HEK293 (cell line): ENCODE results near the gene RAD52.

Experiments used
- AEBP2 ChIP-seq: fragments of 450-650 bp; formaldehyde crosslinking; IDR thresholded peaks from 2 replicates; pipeline ENCODE4 v1.5.1; 2016; ENCODE audit warnings: missing biosample characterization, missing genetic modification characterization, borderline replicate concordance
- GLIS1 ChIP-seq: fragments of 450-650 bp; formaldehyde crosslinking; IDR thresholded peaks from 2 replicates; pipeline ENCODE4 v1.5.1; 2016; ENCODE audit warnings: missing biosample characterization, missing genetic modification characterization
- PRDM1 ChIP-seq: fragments of 450-650 bp; formaldehyde crosslinking; IDR thresholded peaks from 2 replicates; pipeline ENCODE4; 2016; ENCODE audit warnings: missing biosample characterization, missing genetic modification characterization
- SP2 ChIP-seq: fragments of 450-650 bp; formaldehyde crosslinking; IDR thresholded peaks from 2 replicates; pipeline ENCODE4 v1.5.1; 2016; ENCODE audit warnings: missing biosample characterization, missing genetic modification characterization
- ZEB2 ChIP-seq: fragments of 450-650 bp; formaldehyde crosslinking; IDR thresholded peaks from 2 replicates; pipeline ENCODE4 v1.5.1; 2016; ENCODE audit warnings: missing biosample characterization, missing genetic modification characterization
- ZNF114 ChIP-seq: fragments of 450-650 bp; formaldehyde crosslinking; IDR thresholded peaks from 2 replicates; pipeline ENCODE4 v1.5.0; 2017; ENCODE audit warnings: missing biosample characterization, missing genetic modification characterization
- ZNF148 ChIP-seq: fragments of 450-650 bp; formaldehyde crosslinking; IDR thresholded peaks from 2 replicates; pipeline ENCODE4 v1.5.0; 2017; ENCODE audit warnings: missing biosample characterization, missing genetic modification characterization, borderline replicate concordance
- ZNF221 ChIP-seq: fragments of 450-650 bp; formaldehyde crosslinking; IDR thresholded peaks from 2 replicates; pipeline ENCODE4 v1.5.1; 2017; ENCODE audit warnings: missing biosample characterization, missing genetic modification characterization, borderline replicate concordance
- ZNF341 ChIP-seq: fragments of 450-650 bp; formaldehyde crosslinking; IDR thresholded peaks from 2 replicates; pipeline ENCODE4; 2016; ENCODE audit warnings: low read depth, missing biosample characterization, missing genetic modification characterization
- ZNF394 ChIP-seq: fragments of 450-650 bp; formaldehyde crosslinking; IDR thresholded peaks from 2 replicates; pipeline ENCODE4 v1.5.1; 2016; ENCODE audit warnings: missing biosample characterization, missing genetic modification characterization, mild to moderate bottlenecking, moderate library complexity, borderline replicate concordance
- ZNF473 ChIP-seq: fragments of 450-650 bp; formaldehyde crosslinking; IDR thresholded peaks from 2 replicates; pipeline ENCODE4 v1.5.1; 2017; ENCODE audit warnings: missing biosample characterization, missing genetic modification characterization
- ZNF530 ChIP-seq: fragments of 450-650 bp; formaldehyde crosslinking; IDR thresholded peaks from 2 replicates; pipeline ENCODE4 v1.5.1; 2016; ENCODE audit warnings: low read depth, missing biosample characterization, missing genetic modification characterization
- ZNF548 ChIP-seq: fragments of 450-650 bp; formaldehyde crosslinking; IDR thresholded peaks from 2 replicates; pipeline ENCODE4 v1.5.1; 2016; ENCODE audit warnings: missing biosample characterization, missing genetic modification characterization
- ZNF561 ChIP-seq: fragments of 450-650 bp; IDR thresholded peaks from 2 replicates; pipeline ENCODE4 v1.5.1; 2018; ENCODE audit warnings: missing biosample characterization, missing genetic modification characterization, borderline replicate concordance
- ZNF707 ChIP-seq: fragments of 450-650 bp; formaldehyde crosslinking; IDR thresholded peaks from 2 replicates; pipeline ENCODE4 v1.5.1; 2016; ENCODE audit warnings: missing biosample characterization, missing genetic modification characterization
- ZNF776 ChIP-seq: fragments of 450-650 bp; formaldehyde crosslinking; IDR thresholded peaks from 2 replicates; pipeline ENCODE4 v1.5.0; 2017; ENCODE audit warnings: missing biosample characterization, missing genetic modification characterization, borderline replicate concordance
- ZNF777 ChIP-seq: fragments of 450-650 bp; formaldehyde crosslinking; IDR thresholded peaks from 2 replicates; pipeline ENCODE4 v1.5.1; 2017; ENCODE audit warnings: missing biosample characterization, missing genetic modification characterization, borderline replicate concordance
- ZSCAN18 ChIP-seq: fragments of 450-650 bp; formaldehyde crosslinking; IDR thresholded peaks from 2 replicates; pipeline ENCODE4 v1.5.1; 2016; ENCODE audit warnings: missing biosample characterization, missing genetic modification characterization
- TF ChIP-seq, protein P1 (sequence below): fragments of 450-650 bp; formaldehyde crosslinking; IDR thresholded peaks from 2 replicates; pipeline ENCODE4 v1.5.1; 2016; ENCODE audit warnings: missing biosample characterization, missing genetic modification characterization
- TF ChIP-seq, protein P2 (sequence below): fragments of 450-650 bp; formaldehyde crosslinking; IDR thresholded peaks from 2 replicates; pipeline ENCODE4 v1.5.1; 2017; ENCODE audit warnings: missing biosample characterization, mild to moderate bottlenecking, missing genetic modification characterization, moderate library complexity
- TF ChIP-seq, protein P3 (sequence below): fragments of 450-650 bp; formaldehyde crosslinking; IDR thresholded peaks from 2 replicates; pipeline ENCODE4 v1.5.1; 2017; ENCODE audit warnings: missing biosample characterization, missing genetic modification characterization
- TF ChIP-seq, protein P4 (sequence below): fragments of 450-650 bp; formaldehyde crosslinking; IDR thresholded peaks from 2 replicates; pipeline ENCODE4 v1.5.1; 2016; ENCODE audit warnings: missing biosample characterization, missing genetic modification characterization

RAD52 gene

DNA sequence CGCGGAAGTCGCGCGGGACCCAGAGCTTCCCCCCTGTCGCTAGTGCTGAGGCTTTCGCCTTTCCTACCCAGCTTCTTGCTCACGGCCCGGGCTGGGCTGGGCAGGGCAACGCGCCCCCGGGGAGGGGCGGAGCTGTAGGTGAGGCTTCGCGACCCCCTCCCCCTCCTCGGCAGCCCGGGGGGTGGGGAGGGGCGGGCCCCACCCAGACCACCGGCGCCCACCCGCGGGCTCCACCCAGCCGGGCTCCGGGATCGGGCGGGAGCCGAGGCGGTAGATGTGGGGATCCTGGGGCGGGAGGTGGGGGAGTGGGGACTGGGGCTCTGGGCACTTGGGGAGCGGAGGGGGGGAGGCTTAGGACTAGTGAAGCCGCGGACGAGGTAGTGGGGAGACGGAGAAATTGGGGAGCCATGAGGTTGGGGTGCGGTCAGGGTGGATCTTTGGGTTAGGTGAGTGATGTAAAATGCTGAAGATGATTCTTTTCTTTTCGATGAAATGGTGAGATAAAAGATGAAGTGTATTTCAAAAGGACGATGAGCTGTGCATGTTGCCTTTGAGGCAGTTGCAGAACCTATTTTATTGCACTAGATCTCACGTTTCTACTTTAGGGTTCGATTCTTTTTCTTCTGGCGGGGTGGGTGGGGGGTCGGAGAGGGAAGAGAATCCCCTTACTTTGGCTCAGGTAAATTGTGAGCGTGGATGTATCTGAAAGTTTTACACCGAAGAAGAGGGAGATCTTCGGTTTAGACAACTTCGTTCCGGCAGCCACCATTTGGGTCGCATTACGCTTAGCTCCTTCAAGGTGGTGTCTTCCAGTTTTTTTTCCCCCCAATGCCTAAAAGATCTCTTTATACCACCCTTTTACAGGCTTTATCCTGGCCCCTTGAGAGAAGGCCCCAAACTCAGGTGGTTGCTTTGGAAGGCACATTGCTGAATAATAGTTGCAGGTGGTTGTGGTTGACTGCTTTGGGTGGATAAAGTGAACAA, 42.1 kb upstream of the RAD52 start (continued):
- TF ChIP-seq AEBP2 (tag by site-specific recombination) (no peak), ZNF114 (tag by site-specific recombination) (no peak), ZSCAN18 (no peak), ZNF341 (peak; percentile 14; the same call in 1 of the 2 replicates), ZNF561 (tag by site-specific recombination) (no peak), ZNF707 (no peak), ZNF394 (tag by site-specific recombination) (no peak), ZNF148 (no peak), GLIS1 (tag by site-specific recombination) (peak; percentile 65), ZNF777 (tag by site-specific recombination) (no peak), ZNF473 (tag by site-specific recombination) (no peak), PRDM1 (tag by site-specific recombination) (0 out of 2 replicates have a peak, but pooled peaks have one; percentile 12), ZNF530 (tag by site-specific recombination) (no peak), ZNF776 (no peak), SP2 (peak; percentile 21), ZNF548 (no peak), ZNF221 (tag by site-specific recombination) (no peak), ZEB2 (tag by site-specific recombination) (peak; percentile 54; the same call in 1 of the 2 replicates)
- TF ChIP-seq, protein P1, sequence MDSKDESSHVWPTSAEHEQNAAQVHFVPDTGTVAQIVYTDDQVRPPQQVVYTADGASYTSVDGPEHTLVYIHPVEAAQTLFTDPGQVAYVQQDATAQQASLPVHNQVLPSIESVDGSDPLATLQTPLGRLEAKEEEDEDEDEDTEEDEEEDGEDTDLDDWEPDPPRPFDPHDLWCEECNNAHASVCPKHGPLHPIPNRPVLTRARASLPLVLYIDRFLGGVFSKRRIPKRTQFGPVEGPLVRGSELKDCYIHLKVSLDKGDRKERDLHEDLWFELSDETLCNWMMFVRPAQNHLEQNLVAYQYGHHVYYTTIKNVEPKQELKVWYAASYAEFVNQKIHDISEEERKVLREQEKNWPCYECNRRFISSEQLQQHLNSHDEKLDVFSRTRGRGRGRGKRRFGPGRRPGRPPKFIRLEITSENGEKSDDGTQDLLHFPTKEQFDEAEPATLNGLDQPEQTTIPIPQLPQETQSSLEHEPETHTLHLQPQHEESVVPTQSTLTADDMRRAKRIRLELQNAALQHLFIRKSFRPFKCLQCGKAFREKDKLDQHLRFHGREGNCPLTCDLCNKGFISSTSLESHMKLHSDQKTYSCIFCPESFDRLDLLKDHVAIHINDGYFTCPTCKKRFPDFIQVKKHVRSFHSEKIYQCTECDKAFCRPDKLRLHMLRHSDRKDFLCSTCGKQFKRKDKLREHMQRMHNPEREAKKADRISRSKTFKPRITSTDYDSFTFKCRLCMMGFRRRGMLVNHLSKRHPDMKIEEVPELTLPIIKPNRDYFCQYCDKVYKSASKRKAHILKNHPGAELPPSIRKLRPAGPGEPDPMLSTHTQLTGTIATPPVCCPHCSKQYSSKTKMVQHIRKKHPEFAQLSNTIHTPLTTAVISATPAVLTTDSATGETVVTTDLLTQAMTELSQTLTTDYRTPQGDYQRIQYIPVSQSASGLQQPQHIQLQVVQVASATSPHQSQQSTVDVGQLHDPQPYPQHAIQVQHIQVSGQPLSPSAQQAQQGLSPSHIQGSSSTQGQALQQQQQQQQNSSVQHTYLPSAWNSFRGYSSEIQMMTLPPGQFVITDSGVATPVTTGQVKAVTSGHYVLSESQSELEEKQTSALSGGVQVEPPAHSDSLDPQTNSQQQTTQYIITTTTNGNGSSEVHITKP (tag by site-specific recombination), result peak; percentile 86
- TF ChIP-seq, protein P2, sequence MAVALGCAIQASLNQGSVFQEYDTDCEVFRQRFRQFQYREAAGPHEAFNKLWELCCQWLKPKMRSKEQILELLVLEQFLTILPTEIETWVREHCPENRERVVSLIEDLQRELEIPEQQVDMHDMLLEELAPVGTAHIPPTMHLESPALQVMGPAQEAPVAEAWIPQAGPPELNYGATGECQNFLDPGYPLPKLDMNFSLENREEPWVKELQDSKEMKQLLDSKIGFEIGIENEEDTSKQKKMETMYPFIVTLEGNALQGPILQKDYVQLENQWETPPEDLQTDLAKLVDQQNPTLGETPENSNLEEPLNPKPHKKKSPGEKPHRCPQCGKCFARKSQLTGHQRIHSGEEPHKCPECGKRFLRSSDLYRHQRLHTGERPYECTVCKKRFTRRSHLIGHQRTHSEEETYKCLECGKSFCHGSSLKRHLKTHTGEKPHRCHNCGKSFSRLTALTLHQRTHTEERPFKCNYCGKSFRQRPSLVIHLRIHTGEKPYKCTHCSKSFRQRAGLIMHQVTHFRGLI (tag by site-specific recombination), result no peak
- TF ChIP-seq, protein P3, sequence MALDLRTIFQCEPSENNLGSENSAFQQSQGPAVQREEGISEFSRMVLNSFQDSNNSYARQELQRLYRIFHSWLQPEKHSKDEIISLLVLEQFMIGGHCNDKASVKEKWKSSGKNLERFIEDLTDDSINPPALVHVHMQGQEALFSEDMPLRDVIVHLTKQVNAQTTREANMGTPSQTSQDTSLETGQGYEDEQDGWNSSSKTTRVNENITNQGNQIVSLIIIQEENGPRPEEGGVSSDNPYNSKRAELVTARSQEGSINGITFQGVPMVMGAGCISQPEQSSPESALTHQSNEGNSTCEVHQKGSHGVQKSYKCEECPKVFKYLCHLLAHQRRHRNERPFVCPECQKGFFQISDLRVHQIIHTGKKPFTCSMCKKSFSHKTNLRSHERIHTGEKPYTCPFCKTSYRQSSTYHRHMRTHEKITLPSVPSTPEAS (tag by site-specific recombination), result no peak
- TF ChIP-seq, protein P4, sequence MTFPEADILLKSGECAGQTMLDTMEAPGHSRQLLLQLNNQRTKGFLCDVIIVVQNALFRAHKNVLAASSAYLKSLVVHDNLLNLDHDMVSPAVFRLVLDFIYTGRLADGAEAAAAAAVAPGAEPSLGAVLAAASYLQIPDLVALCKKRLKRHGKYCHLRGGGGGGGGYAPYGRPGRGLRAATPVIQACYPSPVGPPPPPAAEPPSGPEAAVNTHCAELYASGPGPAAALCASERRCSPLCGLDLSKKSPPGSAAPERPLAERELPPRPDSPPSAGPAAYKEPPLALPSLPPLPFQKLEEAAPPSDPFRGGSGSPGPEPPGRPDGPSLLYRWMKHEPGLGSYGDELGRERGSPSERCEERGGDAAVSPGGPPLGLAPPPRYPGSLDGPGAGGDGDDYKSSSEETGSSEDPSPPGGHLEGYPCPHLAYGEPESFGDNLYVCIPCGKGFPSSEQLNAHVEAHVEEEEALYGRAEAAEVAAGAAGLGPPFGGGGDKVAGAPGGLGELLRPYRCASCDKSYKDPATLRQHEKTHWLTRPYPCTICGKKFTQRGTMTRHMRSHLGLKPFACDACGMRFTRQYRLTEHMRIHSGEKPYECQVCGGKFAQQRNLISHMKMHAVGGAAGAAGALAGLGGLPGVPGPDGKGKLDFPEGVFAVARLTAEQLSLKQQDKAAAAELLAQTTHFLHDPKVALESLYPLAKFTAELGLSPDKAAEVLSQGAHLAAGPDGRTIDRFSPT (tag by site-specific recombination), result no peak
